ENCODE measurements around the gene ZNF280B.

Gene ZNF280B

GRCh38 chr22:22523494-22523893 is 15.0 kb upstream of the ZNF280B start:
- no peak for DNase-seq (ENCODE audit: low read depth)
- H3K4me3 ChIP-seq (ENCODE audit: low read depth, low read length): no peak overlapping the region
- no peak for TF ChIP-seq MAX (IDR thresholded peaks at IDR 0.05; ENCODE audit: low read depth, low read length)
- TF ChIP-seq CTCF (IDR thresholded peaks at IDR 0.05; ENCODE audit: low read depth, low read length): no peak
- TF ChIP-seq MYC (IDR thresholded peaks at IDR 0.05; ENCODE audit: low read depth, low read length): no peak
- no peak for TF ChIP-seq POLR2A (IDR thresholded peaks at IDR 0.05; ENCODE audit: extremely low read depth, insufficient read length)

- no peak for TF ChIP-seq CTCF (IDR thresholded peaks at IDR 0.05; ENCODE audit: low read depth, low read length)
- no peak for TF ChIP-seq POLR2A (IDR thresholded peaks at IDR 0.05; ENCODE audit: extremely low read depth, insufficient read length)
- TF ChIP-seq MAX (IDR thresholded peaks at IDR 0.05; ENCODE audit: low read depth, low read length): no peak
- TF ChIP-seq MYC (IDR thresholded peaks at IDR 0.05; ENCODE audit: low read depth, low read length): no peak
- DNase-seq (ENCODE audit: low read depth): no peak
- H3K4me3 ChIP-seq (ENCODE audit: low read depth, low read length): no peak overlapping the region
Measured at GRCh38 chr22:22521631-22522030, 13.1 kb upstream of the ZNF280B start.

GRCh38 chr22:22520667-22521602 is 12.4 kb upstream of the ZNF280B start:
- no peak overlapping the region for H3K4me3 ChIP-seq (ENCODE audit: low read depth, low read length)
- no peak for TF ChIP-seq POLR2A (IDR thresholded peaks at IDR 0.05; ENCODE audit: extremely low read depth, insufficient read length)
- no peak for TF ChIP-seq MAX (IDR thresholded peaks at IDR 0.05; ENCODE audit: low read depth, low read length)
- TF ChIP-seq MYC (IDR thresholded peaks at IDR 0.05; ENCODE audit: low read depth, low read length): no peak
- no peak for TF ChIP-seq CTCF (IDR thresholded peaks at IDR 0.05; ENCODE audit: low read depth, low read length)
- no peak for DNase-seq (ENCODE audit: low read depth)

GRCh38 chr22:22520020-22520656 is 11.6 kb upstream of the ZNF280B start, which contains the start of gene ZNF280A:
ZNF280A (minus strand) TSS chr22:22520270; CDS start chr22:22515630, 4,640 bp downstream.
- no peak within 1 kb of the TSS for H3K4me3 ChIP-seq (ENCODE audit: low read depth, low read length)
- DNase-seq (ENCODE audit: low read depth): no peak
- no peak for TF ChIP-seq POLR2A (IDR thresholded peaks at IDR 0.05; ENCODE audit: extremely low read depth, insufficient read length)
- no peak for TF ChIP-seq MYC (IDR thresholded peaks at IDR 0.05; ENCODE audit: low read depth, low read length)
- TF ChIP-seq CTCF (IDR thresholded peaks at IDR 0.05; ENCODE audit: low read depth, low read length): no peak
- no peak for TF ChIP-seq MAX (IDR thresholded peaks at IDR 0.05; ENCODE audit: low read depth, low read length)

- H3K4me3 ChIP-seq (ENCODE audit: low read depth, low read length): no peak overlapping the region
- no peak for DNase-seq (ENCODE audit: low read depth)
- TF ChIP-seq CTCF (IDR thresholded peaks at IDR 0.05; ENCODE audit: low read depth, low read length) (no peak), MYC (IDR thresholded peaks at IDR 0.05; ENCODE audit: low read depth, low read length) (no peak), MAX (IDR thresholded peaks at IDR 0.05; ENCODE audit: low read depth, low read length) (no peak), POLR2A (IDR thresholded peaks at IDR 0.05; ENCODE audit: extremely low read depth, insufficient read length) (no peak)
Measured at GRCh38 chr22:22519591-22519990, 11.0 kb upstream of the ZNF280B start.
